Gastrocnemius medialis (tissue), 4 donors: ENCODE measurements around the gene PPP6C.

ENCODE experiments used
- POLR2A ChIP-seq, 2 donors: fragments of 450-650 bp; IDR thresholded peaks; one replicate each; pipeline ENCODE4 v1.6.1; 2017; ENCODE audit warnings: antibody characterized with exemption in 2 of 2, mild to moderate bottlenecking in 2 of 2, moderate library complexity in 2 of 2
- TF ChIP-seq, protein P1 (sequence below), 5 experiments: fragments of 450-650 bp in 3 of 5; fragments of 200-600 bp in 2 of 5; sonication (generic) in 2 of 5; IDR thresholded peaks in 4 of 5; conservative IDR thresholded peaks in 1 of 5; 1 replicate in 4 of 5; 2 replicates in 1 of 5; pipeline ENCODE4 v1.5.1; 2016 to 2019; ENCODE audit warnings: antibody characterized with exemption in 5 of 5, mild to moderate bottlenecking in 3 of 5, moderate library complexity in 3 of 5

DNA sequence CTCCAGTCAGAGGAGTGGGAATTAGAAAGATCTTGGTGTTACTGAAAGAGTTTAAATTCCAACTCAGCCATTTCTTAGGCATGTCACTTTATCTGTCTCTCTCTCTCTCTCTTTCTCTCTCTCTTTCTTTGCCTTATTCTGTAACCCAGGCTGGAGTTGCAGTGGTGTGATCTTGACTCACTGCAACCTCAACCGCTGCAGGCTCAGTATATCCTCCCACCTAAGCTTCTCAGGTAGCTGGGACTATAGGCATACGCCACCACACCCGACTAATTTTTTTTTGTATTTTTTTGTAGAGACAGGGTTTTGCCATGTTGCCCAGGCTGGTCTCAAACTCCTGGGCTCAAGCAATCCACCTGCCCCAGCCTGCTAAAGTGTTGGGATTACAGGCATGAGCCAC lies 29.0 kb upstream of the PPP6C start:
- TF ChIP-seq, protein P1, sequence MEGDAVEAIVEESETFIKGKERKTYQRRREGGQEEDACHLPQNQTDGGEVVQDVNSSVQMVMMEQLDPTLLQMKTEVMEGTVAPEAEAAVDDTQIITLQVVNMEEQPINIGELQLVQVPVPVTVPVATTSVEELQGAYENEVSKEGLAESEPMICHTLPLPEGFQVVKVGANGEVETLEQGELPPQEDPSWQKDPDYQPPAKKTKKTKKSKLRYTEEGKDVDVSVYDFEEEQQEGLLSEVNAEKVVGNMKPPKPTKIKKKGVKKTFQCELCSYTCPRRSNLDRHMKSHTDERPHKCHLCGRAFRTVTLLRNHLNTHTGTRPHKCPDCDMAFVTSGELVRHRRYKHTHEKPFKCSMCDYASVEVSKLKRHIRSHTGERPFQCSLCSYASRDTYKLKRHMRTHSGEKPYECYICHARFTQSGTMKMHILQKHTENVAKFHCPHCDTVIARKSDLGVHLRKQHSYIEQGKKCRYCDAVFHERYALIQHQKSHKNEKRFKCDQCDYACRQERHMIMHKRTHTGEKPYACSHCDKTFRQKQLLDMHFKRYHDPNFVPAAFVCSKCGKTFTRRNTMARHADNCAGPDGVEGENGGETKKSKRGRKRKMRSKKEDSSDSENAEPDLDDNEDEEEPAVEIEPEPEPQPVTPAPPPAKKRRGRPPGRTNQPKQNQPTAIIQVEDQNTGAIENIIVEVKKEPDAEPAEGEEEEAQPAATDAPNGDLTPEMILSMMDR (IDR thresholded peaks at IDR 0.05 in 4 of 5, conservative IDR thresholded peaks at IDR 0.05 in 1 of 5): no peak
- TF ChIP-seq POLR2A (IDR thresholded peaks at IDR 0.05): no peak
